Activated CD4-positive, alpha-beta T cell treated with anti-CD3 and anti-CD28 coated beads, Interleukin-2, amount 10 ng/mL, durations not matched to agents 7 days and 5 days (primary cell): ENCODE data around the gene PLAAT1. TPM values are rescaled to one million over a fixed set of nuclear protein-coding genes. Genes with fewer than 3 reads are reported as not detected.

Experiments used
- total RNA-seq, 2 experiments: library from RNA; stranded (reverse); gene quantifications; one replicate each; pipeline ENCODE4 v1.2.3, GENCODE V29; 2021

PLAAT1 gene
- total RNA-seq, 2 experiments from 2014 or later: not detected

Other genes starting within 250 kb of the PLAAT1 start
- gene ATP13A5, start 137.5 kb downstream of the PLAAT1 start, total RNA-seq: not detected